ENCODE data around the gene NPFF.

Gene NPFF

DNA sequence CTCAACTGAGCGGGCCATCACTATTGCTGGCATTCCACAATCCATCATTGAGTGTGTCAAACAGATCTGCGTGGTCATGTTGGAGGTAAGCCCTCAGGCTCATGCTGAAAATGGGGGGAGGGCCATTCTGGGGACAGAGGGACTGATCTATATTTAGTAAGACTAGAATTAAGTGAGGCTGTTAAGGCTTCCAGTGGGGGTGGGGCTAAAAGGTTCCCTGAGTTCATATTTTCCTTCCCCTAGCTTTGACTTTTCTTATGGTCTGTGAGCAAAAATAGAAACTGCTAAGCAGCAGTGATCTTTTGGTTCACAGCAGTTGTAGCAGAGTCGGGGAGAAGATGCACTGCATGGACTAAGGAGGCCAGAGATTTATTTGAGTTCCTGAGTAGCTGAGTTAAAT lies 46.2 kb downstream of the NPFF start:
- Histone ChIP-seq H2AFZ (ENCODE audit: low read depth) (no peak overlapping the region), H3K36me3 (ENCODE audit: insufficient read depth) (peaks cover 96% of the 10 kb centered on the region), H4K20me1 (ENCODE audit: insufficient read depth) (peaks cover 69% of the 10 kb centered on the region), H3K27ac (peak overlapping the region; percentile 37), H3K27me3 (ENCODE audit: insufficient read depth, low read depth) (no peaks in the 10 kb centered on the region), H3K4me3 (IDR thresholded peaks at IDR 0.05; ENCODE audit: insufficient read depth, low read depth, low read length) (no peak overlapping the region), H3K79me2 (ENCODE audit: insufficient read depth, low read depth) (peaks cover 99% of the 10 kb centered on the region), H3K9ac (peak overlapping the region; percentile 11; the same call in 1 of the 2 replicates), H3K4me2 (peak overlapping the region; percentile 93), H3K4me1 (ENCODE audit: low read depth, poor library complexity, severe bottlenecking) (peaks cover 100% of the 10 kb centered on the region)
- TF ChIP-seq, protein P1, sequence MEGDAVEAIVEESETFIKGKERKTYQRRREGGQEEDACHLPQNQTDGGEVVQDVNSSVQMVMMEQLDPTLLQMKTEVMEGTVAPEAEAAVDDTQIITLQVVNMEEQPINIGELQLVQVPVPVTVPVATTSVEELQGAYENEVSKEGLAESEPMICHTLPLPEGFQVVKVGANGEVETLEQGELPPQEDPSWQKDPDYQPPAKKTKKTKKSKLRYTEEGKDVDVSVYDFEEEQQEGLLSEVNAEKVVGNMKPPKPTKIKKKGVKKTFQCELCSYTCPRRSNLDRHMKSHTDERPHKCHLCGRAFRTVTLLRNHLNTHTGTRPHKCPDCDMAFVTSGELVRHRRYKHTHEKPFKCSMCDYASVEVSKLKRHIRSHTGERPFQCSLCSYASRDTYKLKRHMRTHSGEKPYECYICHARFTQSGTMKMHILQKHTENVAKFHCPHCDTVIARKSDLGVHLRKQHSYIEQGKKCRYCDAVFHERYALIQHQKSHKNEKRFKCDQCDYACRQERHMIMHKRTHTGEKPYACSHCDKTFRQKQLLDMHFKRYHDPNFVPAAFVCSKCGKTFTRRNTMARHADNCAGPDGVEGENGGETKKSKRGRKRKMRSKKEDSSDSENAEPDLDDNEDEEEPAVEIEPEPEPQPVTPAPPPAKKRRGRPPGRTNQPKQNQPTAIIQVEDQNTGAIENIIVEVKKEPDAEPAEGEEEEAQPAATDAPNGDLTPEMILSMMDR (conservative IDR thresholded peaks at IDR 0.05; ENCODE audit: low read depth, low read length), result no peak

DNA sequence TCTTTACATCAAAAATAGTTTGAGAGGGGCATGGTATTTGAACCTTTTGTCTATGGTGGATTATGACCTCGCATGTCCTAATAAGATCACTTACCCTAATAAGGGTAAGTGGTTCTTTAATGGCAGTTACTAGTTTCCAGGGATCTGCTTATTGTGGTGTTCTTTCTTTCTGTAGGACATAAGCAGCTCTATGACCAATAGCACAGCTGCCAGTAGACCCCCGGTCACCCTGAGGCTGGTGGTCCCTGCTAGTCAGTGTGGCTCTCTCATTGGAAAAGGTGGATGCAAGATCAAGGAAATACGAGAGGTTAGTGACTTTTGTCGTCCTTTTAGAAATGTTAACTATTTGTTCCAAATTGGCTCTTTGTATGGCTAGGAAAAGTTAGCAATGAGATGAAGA lies 48.2 kb downstream of the NPFF start:
- TF ChIP-seq, protein P1 (conservative IDR thresholded peaks at IDR 0.05; ENCODE audit: low read depth, low read length), result no peak
- H3K79me2 ChIP-seq (ENCODE audit: insufficient read depth, low read depth), result peaks cover 100% of the 10 kb centered on the region
- H3K4me1 ChIP-seq (ENCODE audit: low read depth, poor library complexity, severe bottlenecking), result peaks cover 100% of the 10 kb centered on the region
- no peaks in the 10 kb centered on the region for H3K27me3 ChIP-seq (ENCODE audit: insufficient read depth, low read depth)
- no peak overlapping the region for H3K4me3 ChIP-seq (IDR thresholded peaks at IDR 0.05; ENCODE audit: insufficient read depth, low read depth, low read length)
- H3K36me3 ChIP-seq (ENCODE audit: insufficient read depth), result peaks cover 96% of the 10 kb centered on the region
- peak overlapping the region; percentile 93 for H3K4me2 ChIP-seq
- no peak overlapping the region for H2AFZ ChIP-seq (ENCODE audit: low read depth)
- peaks cover 78% of the 10 kb centered on the region for H4K20me1 ChIP-seq (ENCODE audit: insufficient read depth)
- no peak overlapping the region for H3K9ac ChIP-seq
- peak overlapping the region; percentile 37; the same call in 1 of the 2 replicates for H3K27ac ChIP-seq
